Hypothalamus (tissue), 51 donors: ENCODE data around the gene IZUMO2.
"Not testable (repeated sequence)": the region's sequence is repeated elsewhere in the genome, so short reads cannot be mapped to it uniquely, and the experiment has no call there.

Experiments used
- DNase-seq, 51 donors: peaks; one replicate each; lab custom pipeline; 2025; lab: John Stamatoyannopoulos, UW

IZUMO2 gene

DNA sequence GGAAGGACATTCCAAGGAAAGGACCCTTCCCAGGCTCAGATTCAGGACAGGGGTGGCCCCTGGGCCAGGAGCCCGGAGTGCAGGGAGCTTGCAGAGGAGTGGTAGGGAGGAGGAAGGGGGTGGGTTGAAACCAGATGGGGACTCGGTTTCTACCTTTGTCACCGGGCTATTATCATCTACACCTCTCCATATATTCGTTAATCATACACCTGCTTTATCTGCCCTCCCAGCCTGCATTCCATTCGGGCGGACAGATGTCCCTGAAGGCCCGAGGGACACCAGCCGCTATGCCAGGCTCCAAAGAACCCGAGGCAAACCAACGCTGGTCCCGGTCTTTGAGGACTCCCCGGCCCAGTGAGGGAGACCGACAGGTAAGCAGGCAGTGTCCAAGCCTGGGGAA, 24.9 kb upstream of the IZUMO2 start:
- DNase-seq, result no peak

DNA sequence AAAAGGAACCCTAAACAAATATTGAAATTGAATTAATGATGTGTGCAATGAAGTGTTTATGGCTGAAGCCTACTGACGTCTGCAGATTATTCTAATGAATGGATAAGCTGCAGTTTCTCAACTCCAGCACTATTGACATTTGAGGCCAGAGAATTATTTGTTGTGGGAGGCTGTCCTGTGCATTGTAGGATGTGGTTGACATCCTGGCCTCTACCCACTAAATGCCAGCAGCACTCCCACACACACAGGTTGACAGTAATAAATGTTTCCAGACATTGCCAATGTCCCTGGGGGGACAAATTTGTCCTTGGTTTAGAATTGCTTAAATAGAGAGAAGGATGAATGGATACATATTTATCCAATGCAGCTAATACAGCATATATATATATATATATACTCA, 21.1 kb upstream of the IZUMO2 start:
- no peak for DNase-seq

DNA sequence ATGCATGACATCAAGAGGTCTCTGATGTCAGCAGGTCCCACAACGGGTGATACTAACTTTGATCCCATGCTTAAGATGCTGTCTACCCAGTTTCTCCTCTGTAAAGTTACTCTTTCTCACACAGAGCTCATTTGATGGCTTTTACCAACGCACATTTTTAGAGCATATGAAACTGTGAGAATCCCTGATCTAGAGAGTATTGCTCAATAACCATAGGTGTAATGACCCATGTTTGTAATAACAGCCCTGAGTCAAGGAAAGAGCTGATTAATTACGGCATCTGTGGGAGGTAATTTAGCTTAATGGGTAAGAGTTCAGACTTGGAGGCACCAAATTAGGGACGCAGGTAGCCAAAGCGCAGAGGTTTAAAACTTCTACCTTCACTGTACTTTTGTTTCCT, 18.0 kb upstream of the IZUMO2 start:
- no peak for DNase-seq

DNA sequence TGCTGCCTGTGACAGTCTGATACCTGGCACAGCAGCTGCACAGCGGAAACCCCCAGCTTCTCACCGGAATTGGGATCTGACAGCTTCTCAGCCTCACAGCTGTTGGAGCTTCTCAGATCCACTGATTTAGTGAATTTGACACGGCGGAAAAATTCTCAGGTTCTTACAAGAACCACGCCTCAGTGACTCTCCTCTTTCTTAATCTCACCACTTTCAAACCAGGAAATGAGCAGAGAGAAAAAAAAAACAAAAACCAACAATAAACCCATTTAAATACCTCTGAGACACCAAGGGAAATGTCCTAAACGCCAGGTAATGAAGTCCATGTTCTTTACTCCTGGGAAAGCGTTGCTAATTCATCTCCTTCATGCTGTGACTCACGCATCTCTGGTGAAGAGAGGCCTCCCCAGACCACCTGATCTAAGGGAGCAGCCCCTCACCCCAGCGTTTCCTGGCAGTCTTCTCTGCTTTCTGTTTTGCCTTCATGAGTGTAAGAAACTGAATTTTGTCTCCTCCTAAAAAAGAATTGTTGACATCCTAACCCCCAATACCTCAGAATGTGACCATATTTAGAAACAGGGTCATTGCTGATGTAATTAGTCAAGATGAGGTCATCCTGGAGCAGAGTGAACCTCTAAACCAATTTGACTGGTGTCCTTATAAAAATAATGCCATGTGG, 15.9 kb upstream of the IZUMO2 start:
- no peak for DNase-seq

DNA sequence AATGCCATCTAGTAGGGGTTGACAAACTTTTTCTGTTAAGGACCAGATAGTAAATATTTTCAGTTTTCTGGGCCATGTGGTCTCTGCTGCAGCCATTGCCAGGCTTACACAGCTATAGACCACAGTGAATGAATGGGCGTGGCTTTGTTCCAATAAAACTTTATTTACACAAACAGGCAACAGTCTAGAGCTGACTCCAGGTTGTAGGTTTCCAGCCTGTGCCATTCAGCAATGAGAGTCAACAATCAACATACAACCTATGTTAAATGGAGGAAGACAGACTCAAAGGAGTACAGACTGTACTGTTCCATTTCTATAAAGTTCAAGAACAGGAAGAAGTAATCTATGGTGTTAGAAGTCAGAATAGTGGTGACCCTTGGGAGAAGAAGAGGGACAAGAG, 15.2 kb upstream of the IZUMO2 start:
- no peak for DNase-seq

DNA sequence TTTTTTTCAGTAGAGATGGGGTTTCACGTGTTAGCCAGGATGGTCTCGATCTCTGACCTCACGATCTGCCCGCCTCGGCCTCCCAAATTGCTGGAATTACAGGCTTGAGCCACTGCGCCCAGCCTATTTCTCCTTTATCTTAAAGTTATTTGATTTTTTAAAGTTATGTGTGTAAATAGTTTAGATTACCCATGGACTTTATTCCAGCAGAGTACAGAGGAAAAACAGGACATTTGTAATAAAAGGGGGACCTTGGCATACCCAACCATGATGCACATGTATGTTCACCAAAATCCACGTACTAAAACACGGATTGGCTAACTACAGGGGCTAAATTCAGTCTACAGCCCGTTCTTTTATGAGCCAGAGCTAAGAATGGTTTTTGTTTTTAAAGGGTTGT, 13.7 kb upstream of the IZUMO2 start:
- DNase-seq, result no peak

DNA sequence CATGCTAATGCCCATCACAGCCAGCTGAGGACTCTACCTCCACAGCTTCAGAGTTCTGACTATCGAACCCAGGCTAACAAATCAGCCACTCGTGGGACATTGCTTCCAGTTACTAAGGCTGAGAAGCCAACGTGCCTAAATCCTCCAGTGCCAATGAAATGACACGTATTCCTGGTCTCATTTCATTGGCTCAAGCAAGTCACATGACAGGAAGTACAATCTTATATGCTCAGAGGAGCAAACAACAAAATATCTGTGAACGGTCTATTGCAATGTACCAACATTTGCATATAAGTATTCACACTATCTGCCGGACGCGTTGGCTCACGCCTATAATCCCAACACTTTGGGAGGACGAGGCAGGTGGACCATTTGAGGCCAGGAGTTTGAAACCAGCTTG, 12.8 kb upstream of the IZUMO2 start:
- no peak for DNase-seq

DNA sequence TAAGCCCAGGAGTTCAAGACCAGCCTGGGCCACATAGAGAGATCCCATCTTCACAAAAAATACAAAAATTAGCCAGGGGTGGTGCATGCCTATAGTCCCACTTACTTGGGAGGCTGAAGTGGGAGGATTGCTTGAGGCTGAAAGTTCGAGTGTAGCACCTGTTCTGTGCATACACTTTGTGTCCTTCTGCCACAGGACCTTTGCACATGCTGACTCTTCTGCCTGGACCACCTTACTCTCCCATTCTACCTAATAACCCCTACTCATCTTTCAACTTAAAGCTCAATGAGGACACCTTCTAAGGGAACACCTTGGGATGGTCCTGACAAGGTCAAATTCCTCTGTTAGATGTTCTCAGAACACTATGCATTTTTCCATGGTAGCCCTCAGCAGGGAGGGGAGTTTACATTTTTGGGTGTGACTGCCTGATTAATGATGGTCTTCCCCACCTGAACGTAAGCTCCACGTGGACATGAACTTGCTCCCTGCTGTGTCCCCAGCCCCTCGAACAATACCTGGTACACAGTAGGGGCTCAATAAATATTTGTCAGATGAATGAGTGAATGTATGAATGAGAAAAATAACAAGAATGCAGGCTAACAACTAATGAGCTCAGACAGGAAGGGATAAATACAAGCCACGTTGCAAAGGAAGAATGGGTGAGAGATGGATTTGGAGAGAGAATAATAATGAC, 11.2 kb upstream of the IZUMO2 start:
- DNase-seq, result no peak

DNA sequence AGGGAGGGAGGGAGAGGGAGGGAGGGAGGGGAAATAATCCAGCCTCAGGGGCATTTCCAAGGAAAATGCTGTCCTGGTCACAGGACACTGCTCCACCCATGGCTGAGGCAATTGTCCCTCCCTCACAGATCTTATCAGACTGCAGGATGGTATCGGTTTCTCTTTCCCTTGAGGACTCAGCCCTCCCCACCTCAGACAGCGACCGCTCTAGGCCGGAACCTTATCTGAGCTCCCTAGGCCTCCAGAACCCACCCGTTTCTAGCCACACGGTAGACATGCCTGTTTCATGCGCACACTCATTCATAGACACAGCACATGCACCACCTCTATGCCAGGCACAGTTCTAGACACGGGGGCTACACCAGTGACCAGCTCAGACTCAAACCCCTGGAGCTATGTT, 10.0 kb upstream of the IZUMO2 start:
- DNase-seq, result no peak

DNA sequence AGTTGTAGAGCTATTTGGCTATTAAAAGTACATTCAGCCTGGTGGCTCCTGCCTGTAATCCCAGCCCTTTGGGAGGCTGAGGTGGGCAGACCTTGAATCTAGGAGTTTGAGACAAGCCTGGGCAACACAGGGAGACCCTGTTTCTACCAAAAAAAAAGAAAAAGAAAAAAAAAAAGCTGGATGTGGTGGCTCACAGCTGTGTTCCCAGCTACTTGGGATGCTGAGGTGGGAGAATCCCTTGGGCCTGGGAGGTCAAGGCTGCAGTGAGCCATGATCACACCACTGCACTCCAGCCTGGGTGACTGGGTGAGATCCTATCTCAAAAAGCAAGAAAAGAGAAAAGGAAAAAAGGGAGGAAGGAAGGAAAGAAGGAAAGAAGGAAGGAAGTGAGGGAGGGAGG, 9.6 kb upstream of the IZUMO2 start:
- DNase-seq, result no peak

DNA sequence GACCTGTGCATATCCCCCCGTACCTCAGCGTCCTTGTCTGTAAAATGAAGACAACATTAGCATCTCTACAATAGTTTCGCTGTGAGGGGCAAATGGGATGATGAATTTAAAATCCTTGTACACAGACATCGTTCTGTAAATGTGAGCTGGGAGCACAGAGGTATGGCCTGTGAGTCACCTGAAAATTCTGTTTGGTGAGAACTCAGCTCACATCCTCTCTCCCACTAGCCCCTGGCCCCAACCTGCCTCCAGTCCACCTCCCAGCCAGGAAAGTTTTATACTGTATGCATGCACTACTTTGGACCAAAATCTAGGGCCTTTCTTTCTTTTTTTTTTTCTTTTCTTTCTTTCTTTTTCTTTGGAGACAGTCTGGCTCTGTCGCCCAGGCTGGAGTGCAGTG, 8.7 kb upstream of the IZUMO2 start:
- no peak for DNase-seq

DNA sequence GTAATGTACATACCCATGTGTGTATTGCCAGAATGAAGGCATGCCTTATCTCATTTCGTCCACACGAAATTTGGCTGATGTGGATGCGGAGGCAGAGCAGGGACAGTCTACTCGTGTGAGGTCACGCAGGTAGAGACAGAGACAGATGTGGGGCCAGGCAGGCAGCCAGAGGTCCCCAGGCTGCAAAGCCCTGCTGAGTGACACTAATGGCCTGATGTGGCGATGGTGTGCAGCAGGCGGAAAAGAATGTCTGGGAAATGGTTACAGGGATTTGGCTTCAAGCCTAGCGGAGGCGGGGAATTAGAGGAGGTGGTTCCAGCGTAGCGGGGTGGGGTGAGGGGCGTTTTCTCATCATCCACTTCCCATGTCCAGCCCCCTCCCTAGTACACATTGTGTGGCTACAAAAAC, 4.2 kb upstream of the IZUMO2 start:
- no peak for DNase-seq

DNA sequence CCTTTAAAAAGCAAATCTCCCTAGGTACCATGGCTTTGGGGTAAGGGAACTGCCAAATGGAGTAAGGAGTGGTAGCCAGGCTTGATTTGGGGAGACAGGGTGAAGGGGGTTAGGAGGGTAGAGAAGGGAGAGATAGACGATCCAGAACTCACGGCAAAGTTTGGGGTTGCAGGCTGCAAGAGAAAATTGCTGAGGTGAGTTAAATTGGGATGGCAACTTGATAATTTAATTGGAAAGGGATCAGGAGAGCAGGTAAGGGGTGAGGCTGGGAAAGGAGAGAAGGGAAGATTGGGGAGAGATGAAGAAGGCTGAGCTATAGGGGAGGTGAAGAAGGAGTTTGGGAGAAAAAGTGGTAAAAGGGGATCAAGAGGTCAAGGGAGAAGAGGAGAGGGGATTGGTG, 4.0 kb downstream of the IZUMO2 start:
- no peak for DNase-seq

DNA sequence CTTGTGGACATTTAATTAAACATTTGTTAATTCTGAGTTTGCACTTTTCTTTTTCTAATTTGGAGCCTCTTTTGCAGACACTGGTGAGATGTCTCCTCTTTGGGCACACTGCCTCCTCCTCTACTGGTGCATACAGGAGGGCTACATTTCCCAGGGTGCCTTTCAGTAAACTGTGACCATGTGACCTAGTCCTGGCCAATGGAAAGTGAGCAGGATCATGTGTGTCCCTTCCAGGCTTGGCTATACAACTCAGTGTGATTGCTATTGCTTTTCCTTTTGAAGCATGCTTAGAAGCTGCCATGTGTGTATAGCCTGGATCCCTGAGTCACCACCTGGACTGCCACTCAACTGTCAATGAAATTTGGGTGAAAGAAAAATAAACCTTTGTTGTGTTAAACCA, 4.5 kb downstream of the IZUMO2 start:
- no peak for DNase-seq

DNA sequence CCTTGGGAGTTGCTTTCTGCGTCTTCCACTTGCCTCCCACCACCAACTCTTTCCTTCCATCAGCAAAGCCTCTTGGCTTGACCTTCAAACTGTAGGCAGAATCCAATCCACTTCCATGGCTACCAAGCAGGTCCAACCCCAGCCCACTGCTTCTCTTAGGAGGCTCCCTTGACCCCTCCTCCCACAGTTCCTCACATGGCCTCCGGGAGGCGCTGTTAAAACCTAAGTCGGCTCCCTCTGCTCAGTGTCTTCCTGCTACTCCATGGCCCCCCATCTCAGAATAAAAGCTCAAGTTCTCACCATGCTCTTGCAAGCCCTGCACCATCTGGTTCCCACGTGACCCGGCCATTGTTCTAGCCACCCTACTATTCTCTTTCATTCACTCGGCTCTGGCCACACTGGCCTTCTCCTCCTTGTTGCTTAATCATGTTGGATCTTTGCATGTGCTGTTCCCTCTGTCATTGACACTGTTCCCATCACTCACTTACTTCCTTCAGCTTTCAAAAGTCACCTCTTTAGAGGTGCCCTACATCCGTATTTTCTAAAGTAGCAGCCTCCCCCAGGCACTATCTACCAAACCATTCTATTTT, 7.5 kb downstream of the IZUMO2 start:
- DNase-seq, result no peak

DNA sequence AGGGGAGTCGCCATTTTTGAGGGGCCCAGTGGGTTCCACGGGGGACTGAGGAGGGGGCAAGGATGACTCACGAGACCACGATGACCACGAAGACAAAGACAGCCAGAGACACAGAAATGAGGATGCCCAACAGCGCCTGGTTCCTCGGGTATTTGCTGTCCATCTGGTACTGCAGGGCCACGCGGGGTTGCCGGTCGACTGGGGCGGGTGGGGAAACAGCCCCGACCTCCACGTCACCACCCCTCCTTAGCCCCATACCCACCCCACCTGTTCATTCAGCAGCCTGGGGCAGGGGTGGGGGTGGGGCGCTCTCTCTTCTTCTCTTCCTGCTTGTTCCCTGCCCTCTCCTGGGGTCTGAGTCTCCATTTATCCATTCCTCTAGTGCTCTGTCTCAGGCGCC, 8.6 kb downstream of the IZUMO2 start:
- no peak for DNase-seq

DNA sequence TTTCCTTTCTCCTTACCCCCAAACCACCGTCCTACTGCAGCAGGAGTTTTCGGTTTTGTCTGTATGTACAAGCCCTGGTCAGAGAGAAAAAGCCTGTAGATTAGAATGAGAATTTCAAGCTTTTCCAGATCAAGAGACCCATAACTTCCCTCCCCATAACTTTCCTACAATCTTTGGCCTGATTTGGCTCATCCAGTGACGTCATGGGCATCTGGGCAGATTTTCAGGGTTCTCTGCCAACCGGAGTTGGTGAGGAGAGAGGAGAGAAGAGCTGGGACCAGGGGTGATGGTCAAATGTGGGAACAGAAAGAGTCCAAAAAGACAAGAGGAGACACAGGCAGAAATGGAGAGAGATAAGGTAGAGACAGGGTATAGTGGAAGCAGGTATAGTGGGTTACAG, 10.5 kb downstream of the IZUMO2 start:
- DNase-seq, result peak in 1 of 51 donors; percentile 2

DNA sequence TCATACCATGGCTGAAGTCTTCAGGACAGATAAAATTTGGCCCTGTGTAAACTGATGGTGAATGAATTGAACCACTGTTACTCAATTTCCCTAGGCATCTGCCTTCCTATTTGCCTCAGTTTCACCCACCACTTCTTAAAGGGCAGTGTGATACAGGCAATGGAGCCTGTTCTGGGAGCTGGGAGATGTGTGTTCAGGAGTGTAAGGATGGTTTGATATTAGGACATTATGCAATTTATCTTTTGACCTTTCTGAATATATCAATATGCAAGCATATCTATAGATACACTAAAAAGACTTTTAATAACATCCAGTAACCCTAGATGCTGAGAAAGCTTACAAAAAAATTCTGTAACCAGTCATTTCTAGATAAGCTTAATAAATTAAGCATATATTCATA, 14.6 kb downstream of the IZUMO2 start:
- no peak for DNase-seq

DNA sequence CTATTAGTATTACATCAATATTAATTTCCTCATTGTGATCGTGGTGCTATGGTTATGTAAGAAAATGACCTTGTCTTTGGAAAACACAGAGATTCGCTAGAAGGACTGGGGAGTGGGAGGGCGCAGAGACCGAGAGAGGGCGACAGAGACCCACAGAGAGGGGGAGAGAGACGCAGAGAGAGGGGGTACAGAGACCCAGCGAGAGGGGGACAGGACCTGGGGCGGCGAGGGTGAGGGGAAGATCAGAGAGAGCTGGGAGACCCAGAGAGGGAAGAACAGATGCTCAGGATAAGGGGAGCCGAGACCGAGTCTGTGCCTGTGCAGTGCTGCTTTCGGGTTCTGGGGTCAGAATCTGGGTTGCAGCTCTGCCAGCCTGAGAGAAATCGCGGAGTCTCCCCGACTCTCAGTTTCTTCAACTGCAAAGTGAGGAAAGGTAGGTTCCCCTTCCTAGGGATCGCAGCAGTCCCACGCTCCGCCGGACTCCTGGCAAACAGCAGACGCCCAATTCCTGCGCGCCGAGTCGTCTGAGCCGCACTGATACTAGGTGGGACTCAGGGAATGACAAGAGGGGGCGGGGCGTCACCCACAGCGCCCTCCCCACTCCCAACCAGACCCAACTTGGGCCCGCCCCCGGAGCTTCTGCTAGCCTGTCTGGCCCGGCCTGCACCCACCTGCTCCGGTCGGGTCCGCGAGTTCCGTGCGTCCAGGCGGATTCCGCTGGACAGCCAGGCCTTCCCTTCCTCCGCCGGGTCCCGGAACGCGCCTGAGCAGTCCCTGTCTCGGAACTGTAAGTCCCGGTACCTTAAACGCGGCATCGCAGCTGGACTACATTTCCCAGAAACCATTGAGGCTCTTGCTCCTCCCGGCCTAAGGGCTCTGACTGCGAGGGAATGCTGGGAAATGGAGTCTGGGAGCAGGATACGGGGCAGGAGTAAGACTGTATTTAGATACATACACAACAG, 15.3 kb downstream of the IZUMO2 start:
- peak; percentile 35 to 97 (median 87) for DNase-seq

DNA sequence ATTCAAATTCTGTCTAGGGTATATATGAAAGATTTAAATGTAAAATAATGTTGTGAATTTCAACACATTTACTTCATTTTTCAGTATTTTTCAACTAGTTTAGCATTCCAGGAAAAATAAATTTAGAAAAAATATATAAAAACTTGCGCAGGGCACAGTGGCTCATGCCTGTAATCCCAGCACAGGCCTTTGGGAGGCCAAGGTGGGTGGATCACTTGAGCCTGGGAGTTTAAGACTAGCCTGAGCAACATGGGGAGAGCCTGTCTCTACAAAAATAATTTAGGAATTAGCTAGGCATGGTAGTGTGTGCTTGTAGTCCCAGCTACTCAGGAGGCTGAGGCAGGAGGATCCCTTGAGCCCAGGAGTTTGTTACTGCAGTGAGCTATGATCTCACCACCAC, 21.2 kb downstream of the IZUMO2 start:
- DNase-seq, result not testable (repeated sequence)
